Neural cell (in vitro differentiated cells): ENCODE results near the gene ACTRT2. TPM values are rescaled to one million over a fixed set of nuclear protein-coding genes. Genes with fewer than 3 reads are reported as not detected.

ENCODE experiments used
- H2AFZ ChIP-seq: fragments of 200-600, 300-800 bp; sonication (generic), shearing (Covaris generic); 2 replicates; pipeline ENCODE4 v1.6.0; 2014; ENCODE audit warnings: low read depth, mild to moderate bottlenecking, antibody characterized with exemption, low read length, moderate library complexity
- H3F3A ChIP-seq: fragments of 200-600 bp; shearing (Covaris generic); 2 replicates; pipeline ENCODE4 v1.6.1; 2016; ENCODE audit warnings: mild to moderate bottlenecking, moderate library complexity, mixed read lengths, antibody characterized with exemption, low read length; ENCODE audit not compliant: insufficient read depth, poor library complexity, severe bottlenecking
- H3K27ac ChIP-seq: fragments of 200-600, 300-800 bp; sonication (generic), shearing (Covaris generic); 2 replicates; pipeline ENCODE4 v1.5.1; 2014; ENCODE audit warnings: mild to moderate bottlenecking, low read length, moderate library complexity
- H3K27me3 ChIP-seq: fragments of 300-800, 200-600 bp; sonication (generic), shearing (Covaris generic); 2 replicates; pipeline ENCODE4 v1.6.0; 2014; ENCODE audit warnings: mild to moderate bottlenecking, low read depth, low read length, moderate library complexity; ENCODE audit not compliant: insufficient read depth
- H3K36me3 ChIP-seq: fragments of 300-800, 200-600 bp; sonication (generic), shearing (Covaris generic); 2 replicates; pipeline ENCODE4 v1.5.1; 2014; ENCODE audit warnings: mild to moderate bottlenecking, antibody characterized with exemption, low read length, moderate library complexity; ENCODE audit not compliant: insufficient read depth
- H3K4me2 ChIP-seq: fragments of 300-800, 200-600 bp; sonication (generic), shearing (Covaris generic); 2 replicates; pipeline ENCODE4 v1.6.0; 2014; ENCODE audit warnings: mild to moderate bottlenecking, low read length
- H3K4me3 ChIP-seq: fragments of 300-800, 200-600 bp; sonication (generic), shearing (Covaris generic); 2 replicates; pipeline ENCODE4 v1.5.1; 2014; ENCODE audit warnings: mild to moderate bottlenecking, low read length, moderate library complexity
- H3K79me2 ChIP-seq: fragments of 200-600 bp; shearing (Covaris generic); replicated peaks from 2 replicates; pipeline ENCODE4 v1.6.0; 2014; ENCODE audit warnings: mild to moderate bottlenecking, low read length, moderate library complexity; ENCODE audit not compliant: insufficient read depth
- H3K9ac ChIP-seq: fragments of 300-800, 200-600 bp; sonication (generic), shearing (Covaris generic); 2 replicates; pipeline ENCODE4 v1.6.1; 2016; ENCODE audit warnings: mild to moderate bottlenecking, low read length, mixed read lengths
- H3K9me2 ChIP-seq: fragments of 200-600 bp; shearing (Covaris generic); 2 replicates; pipeline ENCODE4 v1.6.1; 2016; ENCODE audit warnings: mild to moderate bottlenecking, low read length, mixed read lengths; ENCODE audit not compliant: insufficient read depth
- H3K9me3 ChIP-seq: fragments of 200-600, 300-800 bp; sonication (generic), shearing (Covaris generic); 2 replicates; pipeline ENCODE4 v1.6.1; 2016; ENCODE audit warnings: mild to moderate bottlenecking, mixed run types, low read length, moderate library complexity, mixed read lengths
- H4K20me1 ChIP-seq: fragments of 200-600 bp; shearing (Covaris generic); 2 replicates; pipeline ENCODE4 v1.6.1; 2016; ENCODE audit warnings: mild to moderate bottlenecking, mixed run types; ENCODE audit not compliant: insufficient read depth
- CTCF ChIP-seq: fragments of 450-650 bp; IDR thresholded peaks from 2 replicates; pipeline ENCODE4 v1.5.1; 2014; ENCODE audit warnings: antibody characterized with exemption, mild to moderate bottlenecking, moderate library complexity; ENCODE audit not compliant: poor library complexity, severe bottlenecking
- EP300 ChIP-seq: fragments of 450-650 bp; conservative IDR thresholded peaks from 2 replicates; pipeline ENCODE4 v1.6.1; 2014; ENCODE audit warnings: antibody characterized with exemption, mild to moderate bottlenecking, moderate library complexity; ENCODE audit not compliant: poor library complexity, severe bottlenecking
- EZH2 ChIP-seq: fragments of 200-600, 300-800 bp; shearing (Covaris generic), sonication (generic); IDR thresholded peaks from 2 replicates; pipeline ENCODE4 v1.6.1; 2014; ENCODE audit warnings: antibody characterized with exemption, low read length, borderline replicate concordance, mild to moderate bottlenecking; ENCODE audit not compliant: insufficient read depth, poor library complexity, severe bottlenecking
- MXI1 ChIP-seq: fragments of 450-650 bp; conservative IDR thresholded peaks from 2 replicates; pipeline ENCODE4 v1.6.1; 2014; ENCODE audit warnings: antibody characterized with exemption, mild to moderate bottlenecking; ENCODE audit not compliant: poor library complexity, severe bottlenecking
- POLR2AphosphoS5 ChIP-seq: IDR thresholded peaks from 2 replicates; pipeline ENCODE4 v1.6.1; 2012
- RAD21 ChIP-seq: fragments of 450-650 bp; conservative IDR thresholded peaks from 2 replicates; pipeline ENCODE4 v1.6.1; 2014; ENCODE audit warnings: antibody characterized with exemption, mild to moderate bottlenecking, moderate library complexity
- REST ChIP-seq: IDR thresholded peaks from 2 replicates; pipeline ENCODE4 v1.6.1; 2012; ENCODE audit warnings: borderline replicate concordance
- SMC3 ChIP-seq: fragments of 450-650 bp; conservative IDR thresholded peaks from 2 replicates; pipeline ENCODE4 v1.6.1; 2014; ENCODE audit warnings: antibody characterized with exemption, mild to moderate bottlenecking, moderate library complexity; ENCODE audit not compliant: poor library complexity
- TAF1 ChIP-seq: IDR thresholded peaks from 2 replicates; pipeline ENCODE4 v1.6.1; 2012; ENCODE audit warnings: low read depth
- polyA plus RNA-seq: library from polyadenylated mRNA; depleted of rRNA; stranded (reverse); fragments of >200 nt; gene quantifications from 2 replicates; pipeline ENCODE4 v1.2.3, GENCODE V29; 2014

The ACTRT2 gene
- polyA plus RNA-seq, 1 donor from 2014 or later: not detected

GRCh38 chr1:3028531-3029282 is 7.4 kb downstream of the ACTRT2 start:
- no peak overlapping the region for H3K9ac ChIP-seq
- no peak overlapping the region for H3K27ac ChIP-seq
- no peaks in the 10 kb centered on the region for H3K27me3 ChIP-seq
- H4K20me1 ChIP-seq: no peaks in the 10 kb centered on the region
- no peak for TF ChIP-seq REST
- TF ChIP-seq EP300: no peak
- no peak for TF ChIP-seq CTCF
- no peak for TF ChIP-seq POLR2AphosphoS5
- TF ChIP-seq RAD21: no peak
- no peak for TF ChIP-seq MXI1
- TF ChIP-seq EZH2: no peak
- no peak for TF ChIP-seq TAF1
- no peak for TF ChIP-seq SMC3
- H3K79me2 ChIP-seq: no peaks in the 10 kb centered on the region
- H3K9me2 ChIP-seq: no peaks in the 10 kb centered on the region
- H3K9me3 ChIP-seq: no peaks in the 10 kb centered on the region
- no peak overlapping the region for H3K4me2 ChIP-seq
- no peak overlapping the region for H2AFZ ChIP-seq
- no peaks in the 10 kb centered on the region for H3K36me3 ChIP-seq
- H3F3A ChIP-seq: no peaks in the 10 kb centered on the region
- H3K4me3 ChIP-seq: no peak overlapping the region

- Histone ChIP-seq H3K79me2 (no peaks in the 10 kb centered on the region), H3K9me2 (no peaks in the 10 kb centered on the region), H3F3A (no peaks in the 10 kb centered on the region), H3K27ac (no peak overlapping the region), H2AFZ (no peak overlapping the region), H4K20me1 (no peaks in the 10 kb centered on the region), H3K9ac (no peak overlapping the region), H3K27me3 (no peaks in the 10 kb centered on the region), H3K4me2 (no peak overlapping the region), H3K4me3 (no peak overlapping the region), H3K9me3 (no peaks in the 10 kb centered on the region), H3K36me3 (no peaks in the 10 kb centered on the region)
- TF ChIP-seq CTCF (no peak), RAD21 (no peak), SMC3 (no peak), REST (no peak), EZH2 (no peak), MXI1 (no peak), POLR2AphosphoS5 (no peak), EP300 (no peak), TAF1 (no peak)
These were observed 8.3 kb downstream of the ACTRT2 start for GRCh38 chr1:3029481-3029961.
